T-cell (primary cell): ENCODE measurements around the gene MCM10. TPM values are rescaled to one million over a fixed set of nuclear protein-coding genes. Genes with fewer than 3 reads are reported as not detected.

Source experiments
- ATAC-seq, 4 experiments: fragments of 200-7000 bp in 3 of 4; fragments of 150-1000 bp in 1 of 4; cut with Tn5 transposase; replicated peaks in 1 of 4; 1 replicate in 3 of 4; 2 replicates in 1 of 4; pipeline ENCODE4 v1.10.0; 2021; ENCODE audit warnings: moderate library complexity in 3 of 4, mild to moderate bottlenecking in 2 of 4, moderate number of reproducible peaks in 1 of 4
- CTCF ChIA-PET, 2 donors: fragments of 300-600 bp; sonication (Branson Sonifier 250); formaldehyde crosslinking; loops; one replicate each; lab custom pipeline; 2022; ENCODE audit warnings: antibody characterized with exemption in 2 of 2; lab: Charles Lee
- POLR2A ChIA-PET, 2 donors: fragments of 300-600 bp; sonication (Branson Sonifier 250); formaldehyde crosslinking; loops; one replicate each; lab custom pipeline; 2022; ENCODE audit warnings: antibody characterized with exemption in 2 of 2; lab: Charles Lee
- DNase-seq, 35 experiments: peaks; one replicate each; pipeline versions ENCODE4 v3.0.0 to v3.0.0-alpha.2; 2013 to 2023
- H3K27ac ChIP-seq: one replicate; pipeline ENCODE4 v1.5.1; 2013; ENCODE audit warnings: low read length
- H3K27me3 ChIP-seq, 2 experiments: replicated peaks in 1 of 2; 1 replicate in 1 of 2; 2 replicates in 1 of 2; pipeline versions ENCODE4 v1.6.1 to v1.7.0; 2013; ENCODE audit warnings: low read length in 1 of 2, mixed read lengths in 1 of 2; ENCODE audit not compliant: control insufficient read depth in 2 of 2, insufficient read depth in 2 of 2; ENCODE audit errors: extremely low read depth in 1 of 2
- H3K36me3 ChIP-seq, 2 donors: 1 replicate in 1 of 2; 2 replicates in 1 of 2; pipeline versions ENCODE4 v1.6.1 to v1.7.0; 2013; ENCODE audit warnings: low read length in 1 of 2; ENCODE audit not compliant: control insufficient read depth in 2 of 2, insufficient read depth in 1 of 2; ENCODE audit errors: extremely low read depth in 1 of 2
- H3K4me1 ChIP-seq, 2 experiments: 1 replicate in 1 of 2; 2 replicates in 1 of 2; pipeline versions ENCODE4 v1.6.1 to v1.7.0; 2013; ENCODE audit warnings: low read length in 2 of 2, mixed read lengths in 1 of 2; ENCODE audit not compliant: insufficient read depth in 2 of 2, control insufficient read depth in 1 of 2; ENCODE audit errors: extremely low read depth in 1 of 2
- H3K4me3 ChIP-seq, 2 donors: 1 replicate in 1 of 2; 2 replicates in 1 of 2; pipeline versions ENCODE4 v1.5.1 to v1.7.0; 2013; ENCODE audit warnings: mild to moderate bottlenecking in 2 of 2, low read length in 1 of 2, moderate library complexity in 1 of 2; ENCODE audit not compliant: control insufficient read depth in 1 of 2; ENCODE audit errors: extremely low read depth in 1 of 2
- H3K9me3 ChIP-seq: 2 replicates; pipeline ENCODE4 v1.7.0; 2013
- H3K27ac Mint-ChIP-seq, 2 donors: one replicate each; pipeline ENCODE4 v1.8.0; 2020 to 2021; ENCODE audit warnings: mild to moderate bottlenecking in 2 of 2, mixed read lengths in 2 of 2
- H3K27me3 Mint-ChIP-seq, 2 donors: one replicate each; pipeline ENCODE4 v1.8.0; 2021 to 2022; ENCODE audit warnings: mixed read lengths in 2 of 2
- H3K36me3 Mint-ChIP-seq: one replicate; pipeline ENCODE4 v1.8.0; 2021; ENCODE audit warnings: mixed read lengths
- H3K4me1 Mint-ChIP-seq, 3 donors: one replicate each; pipeline ENCODE4 v1.8.0; 2020 to 2022; ENCODE audit warnings: mixed read lengths in 3 of 3, mild to moderate bottlenecking in 1 of 3
- H3K4me3 Mint-ChIP-seq, 3 donors: one replicate each; pipeline ENCODE4 v1.8.0; 2020 to 2022; ENCODE audit warnings: mild to moderate bottlenecking in 3 of 3, mixed read lengths in 3 of 3, moderate library complexity in 3 of 3
- H3K9me3 Mint-ChIP-seq, 3 donors: one replicate each; pipeline ENCODE4 v1.8.0; 2020 to 2022; ENCODE audit warnings: mixed read lengths in 3 of 3
- WGBS: methylation state at CpG from one replicate; pipeline ENCODE4 v1.1.5; 2013; ENCODE audit warnings: missing lambda C conversion rate; ENCODE audit not compliant: insufficient coverage; 5-methylcytosine and 5-hydroxymethylcytosine counted together
- total RNA-seq, 35 experiments: library from RNA in 6 of 35; stranded (reverse) in 6 of 35; fragments of 120-200 nt in 1 of 35; gene quantifications; one replicate each; pipeline versions ENCODE4 v1.2.1 to v1.2.4 and lab custom pipeline; 2013 to 2026

The MCM10 gene
- total RNA-seq, 5 donors from 2014 or later (not counting 1 experiment from before 2014, with no cell fraction given): 0.65 to 1.4 (median 0.82) TPM

DNA sequence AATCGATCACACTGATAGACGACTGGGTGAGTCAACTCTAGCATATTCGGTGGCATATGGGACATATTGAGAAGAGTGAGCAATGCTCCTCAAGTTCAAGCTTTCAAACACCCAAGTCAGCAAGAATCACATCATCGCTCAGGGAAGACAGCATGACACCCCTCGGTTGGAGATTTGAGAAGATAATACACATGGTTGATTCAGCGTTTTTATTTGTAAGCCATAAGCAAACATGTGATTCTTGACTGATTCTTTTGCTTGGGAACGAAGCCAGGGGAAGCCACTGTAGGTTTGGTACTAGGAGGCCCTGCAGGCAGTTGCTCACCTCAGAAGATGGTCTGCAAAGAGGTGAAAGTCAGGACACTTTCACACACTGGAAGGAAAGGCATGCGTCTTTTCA lies 60.2 kb downstream of the MCM10 start:
- no peak for ATAC-seq
- no peak overlapping the region for H3K4me3 Mint-ChIP-seq

DNA sequence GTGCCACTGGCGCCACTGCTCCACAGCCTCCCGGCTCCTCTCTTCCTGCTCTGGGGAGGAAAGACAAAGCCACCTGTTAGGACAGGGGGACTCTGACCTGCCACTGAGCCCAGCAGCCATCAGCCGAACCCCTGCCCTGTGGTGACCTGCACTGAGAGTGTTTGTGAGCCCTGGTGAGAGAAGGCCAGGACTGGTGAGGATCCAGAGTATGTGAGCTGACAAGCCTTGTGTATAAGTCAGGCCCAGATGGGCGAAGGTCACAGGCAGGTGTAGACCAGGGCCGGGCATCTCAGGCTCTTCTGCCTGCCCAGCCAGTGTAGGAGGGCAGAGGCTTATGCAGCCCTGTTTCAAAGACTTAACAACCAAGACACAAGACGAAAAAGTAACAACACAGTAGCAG lies 60.8 kb downstream of the MCM10 start:
- H3K36me3 ChIP-seq: no peaks in the 10 kb centered on the region
- POLR2A ChIA-PET: no interaction called here

More for the DNA sequence above, 60.2 kb downstream of the MCM10 start:
- Histone ChIP-seq H3K27ac (no peak overlapping the region), H3K4me3 (no peak overlapping the region), H3K36me3 (no peaks in the 10 kb centered on the region), H3K27me3 (peaks cover 0 to 2% of the 10 kb centered on the region in 2 experiments), H3K4me1 (no peaks in the 10 kb centered on the region), H3K9me3 (no peaks in the 10 kb centered on the region)
- Mint-ChIP-seq H3K9me3 (no peaks in the 10 kb centered on the region), H3K36me3 (no peaks in the 10 kb centered on the region), H3K27ac (no peak overlapping the region), H3K27me3 (no peaks in the 10 kb centered on the region), H3K4me1 (no peaks in the 10 kb centered on the region)
- DNase-seq: no peak
- WGBS: 94% methylated on average over 5 of the region's 8 CpGs
- ChIA-PET CTCF (no interaction called here), POLR2A (no interaction called here)

DNA sequence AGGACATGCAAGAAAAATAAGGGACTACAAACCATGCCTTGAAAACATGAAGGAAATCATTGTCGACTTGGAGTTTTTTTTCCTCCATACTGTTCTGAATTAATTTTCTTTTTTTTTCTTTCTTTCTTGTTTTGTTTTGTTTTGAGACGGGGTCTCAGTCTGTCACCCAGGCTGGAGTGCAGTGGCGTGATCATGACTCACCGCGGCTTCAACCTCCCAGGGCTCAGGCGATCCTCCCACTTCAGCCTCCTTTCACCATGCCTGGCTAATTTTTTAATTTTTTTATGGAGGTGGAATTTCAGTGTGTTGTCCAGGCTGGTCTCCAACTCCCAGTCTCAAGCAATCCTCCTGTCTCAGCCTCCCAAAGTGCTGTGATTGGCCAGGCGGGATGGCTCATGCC lies 61.2 kb downstream of the MCM10 start:
- WGBS: 100% methylated on average over 1 of the region's 7 CpGs
- Mint-ChIP-seq H3K4me1 (no peaks in the 10 kb centered on the region), H3K36me3 (no peaks in the 10 kb centered on the region), H3K4me3 (no peak overlapping the region), H3K9me3 (no peaks in the 10 kb centered on the region), H3K27me3 (no peaks in the 10 kb centered on the region), H3K27ac (no peak overlapping the region)
- H3K9me3 ChIP-seq: no peaks in the 10 kb centered on the region
- no peak overlapping the region for H3K4me3 ChIP-seq
- H3K4me1 ChIP-seq: no peaks in the 10 kb centered on the region
- ATAC-seq (no peak), DNase-seq (no peak)
- CTCF ChIA-PET: no interaction called here
- H3K36me3 ChIP-seq: no peaks in the 10 kb centered on the region
- H3K27me3 ChIP-seq: peaks cover 0 to 2% of the 10 kb centered on the region in 2 experiments
- POLR2A ChIA-PET: no interaction called here
- no peak overlapping the region for H3K27ac ChIP-seq

More for the DNA sequence above, 60.8 kb downstream of the MCM10 start:
- DNase-seq: no peak
- Mint-ChIP-seq H3K4me3 (no peak overlapping the region), H3K9me3 (no peaks in the 10 kb centered on the region), H3K4me1 (no peaks in the 10 kb centered on the region), H3K27ac (no peak overlapping the region), H3K36me3 (no peaks in the 10 kb centered on the region), H3K27me3 (no peaks in the 10 kb centered on the region)
- no peak for ATAC-seq
- Histone ChIP-seq H3K4me3 (no peak overlapping the region), H3K27ac (no peak overlapping the region), H3K27me3 (peaks cover 0 to 2% of the 10 kb centered on the region in 2 experiments), H3K4me1 (no peaks in the 10 kb centered on the region), H3K9me3 (no peaks in the 10 kb centered on the region)
- CTCF ChIA-PET: no interaction called here
- WGBS: 90% methylated on average over 2 of the region's 6 CpGs

GRCh38 chr10:13223241-13223640 lies 61.9 kb downstream of the MCM10 start:
- Histone ChIP-seq H3K4me1 (no peaks in the 10 kb centered on the region), H3K9me3 (no peaks in the 10 kb centered on the region), H3K36me3 (no peaks in the 10 kb centered on the region), H3K27ac (no peak overlapping the region), H3K27me3 (peaks cover 0 to 2% of the 10 kb centered on the region in 2 experiments), H3K4me3 (no peak overlapping the region)
- Mint-ChIP-seq H3K36me3 (no peaks in the 10 kb centered on the region), H3K27me3 (no peaks in the 10 kb centered on the region), H3K27ac (no peak overlapping the region), H3K9me3 (no peaks in the 10 kb centered on the region), H3K4me3 (no peak overlapping the region), H3K4me1 (no peaks in the 10 kb centered on the region)
- POLR2A ChIA-PET: no interaction called here
- no peak for ATAC-seq
- CTCF ChIA-PET: no interaction called here
- no peak for DNase-seq
- 88% methylated on average over 4 of the region's 9 CpGs for WGBS

- no peak overlapping the region for H3K27ac Mint-ChIP-seq
- WGBS: 79% methylated on average over 9 of the region's 11 CpGs
- no peaks in the 10 kb centered on the region for H3K9me3 Mint-ChIP-seq
- DNase-seq (no peak), ATAC-seq (no peak)
- H3K36me3 Mint-ChIP-seq: no peaks in the 10 kb centered on the region
- no peaks in the 10 kb centered on the region for H3K27me3 ChIP-seq
- no peaks in the 10 kb centered on the region for H3K4me1 Mint-ChIP-seq
- CTCF ChIA-PET: interaction anchor here in 1 of 2 donors (0.7 kb wide), 1 partner anchor 129 kb away, joined by 4 read pairs; no protein-coding TSS in a partner anchor
- no peaks in the 10 kb centered on the region for H3K36me3 ChIP-seq
- H3K27me3 Mint-ChIP-seq: no peaks in the 10 kb centered on the region
- H3K4me3 ChIP-seq: no peak overlapping the region
- no peaks in the 10 kb centered on the region for H3K9me3 ChIP-seq
- H3K27ac ChIP-seq: no peak overlapping the region
- POLR2A ChIA-PET: no interaction called here
- H3K4me1 ChIP-seq: no peaks in the 10 kb centered on the region
- no peak overlapping the region for H3K4me3 Mint-ChIP-seq
These were observed 63.0 kb downstream of the MCM10 start for GRCh38 chr10:13224210-13224995.

- Histone ChIP-seq H3K4me1 (no peaks in the 10 kb centered on the region), H3K27ac (no peak overlapping the region), H3K36me3 (no peaks in the 10 kb centered on the region), H3K27me3 (peaks cover 0 to 4% of the 10 kb centered on the region in 2 experiments), H3K9me3 (no peaks in the 10 kb centered on the region), H3K4me3 (no peak overlapping the region)
- H3K4me3 Mint-ChIP-seq: no peak overlapping the region
- no peak overlapping the region for H3K27ac Mint-ChIP-seq
- no peaks in the 10 kb centered on the region for H3K36me3 Mint-ChIP-seq
- H3K27me3 Mint-ChIP-seq: no peaks in the 10 kb centered on the region
- no CpG with 5 or more reads among the region's 8 CpGs for WGBS
- H3K4me1 Mint-ChIP-seq: no peaks in the 10 kb centered on the region
- no peak for ATAC-seq
- no peaks in the 10 kb centered on the region for H3K9me3 Mint-ChIP-seq
- ChIA-PET POLR2A (interaction anchor here (0.6 kb wide), 2 partner anchors 17 to 389 kb away, joined by 3 to 14 read pairs; no protein-coding TSS in a partner anchor), CTCF (interaction anchor here in 1 of 2 donors (0.6 kb wide), 1 partner anchor 132 kb away, joined by 5 read pairs; no protein-coding TSS in a partner anchor)
- DNase-seq: no peak
These were observed 64.2 kb downstream of the MCM10 start for GRCh38 chr10:13225601-13226000.
